Right renal pelvis (tissue), 4 donors: Measurements from ENCODE around the gene KDSR. TPM values are rescaled to one million over a fixed set of nuclear protein-coding genes. Genes with fewer than 3 reads are reported as not detected.
"Not testable (repeated sequence)": the region's sequence is repeated elsewhere in the genome, so short reads cannot be mapped to it uniquely, and the experiment has no call there.

Experiments
- DNase-seq, 4 donors: peaks; one replicate each; pipeline ENCODE4 v3.0.0-alpha.2; 2013; ENCODE audit warnings: low read depth in 4 of 4, low spot score in 3 of 4, missing footprints in 1 of 4
- polyA plus RNA-seq, 4 donors: library from polyadenylated mRNA; unstranded; fragments of 120-200 nt; gene quantifications; one replicate each; pipeline ENCODE4 v1.2.1, GENCODE V29; 2013; ENCODE audit not compliant: insufficient read length in 4 of 4

Gene KDSR
- polyA plus RNA-seq, 4 donors = 42.9 to 48.8 (median 47.9) TPM

DNA sequence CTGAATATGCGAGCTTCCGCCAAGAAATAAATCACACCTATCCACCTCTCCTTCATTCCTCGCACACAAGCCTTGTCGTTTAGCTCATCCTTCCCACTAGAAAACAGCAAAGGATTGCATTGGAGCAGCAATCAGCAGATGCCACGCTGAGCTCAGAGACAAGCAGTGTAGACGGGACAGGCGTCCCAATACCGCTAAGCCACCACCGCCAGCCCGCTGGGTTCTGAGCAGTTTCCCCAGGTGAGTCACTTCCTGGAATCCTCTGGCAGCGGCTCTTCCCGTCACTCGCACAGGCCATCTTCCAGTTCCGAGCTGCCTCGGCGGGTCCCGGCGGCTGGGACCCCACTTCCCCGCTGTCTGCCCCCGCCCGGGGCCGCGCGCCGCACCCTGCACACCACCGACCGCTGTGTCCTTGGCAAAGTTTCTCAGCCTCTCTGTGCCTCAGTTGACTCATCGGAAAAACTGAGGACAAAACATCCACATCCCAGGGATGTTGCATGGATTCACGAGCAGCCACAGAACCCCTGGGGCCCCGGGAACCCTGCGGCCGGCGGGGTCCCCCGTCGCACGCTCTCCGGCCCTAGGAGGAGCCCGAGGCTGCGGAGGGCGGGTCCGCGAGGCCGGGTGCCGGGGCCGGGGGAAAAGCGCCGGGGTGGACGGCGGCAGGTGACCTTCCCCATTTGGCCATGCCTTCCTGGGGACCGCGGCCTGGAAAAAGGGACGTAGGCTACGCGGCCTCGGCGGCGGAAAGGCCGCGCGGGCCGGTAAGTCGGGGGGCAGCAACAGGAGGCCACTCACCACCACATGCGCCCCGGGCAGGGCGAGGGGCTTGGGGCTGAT lies 573 bp downstream of the KDSR start:
- DNase-seq = peak in 2 of 4 donors; percentile 10 to 12

DNA sequence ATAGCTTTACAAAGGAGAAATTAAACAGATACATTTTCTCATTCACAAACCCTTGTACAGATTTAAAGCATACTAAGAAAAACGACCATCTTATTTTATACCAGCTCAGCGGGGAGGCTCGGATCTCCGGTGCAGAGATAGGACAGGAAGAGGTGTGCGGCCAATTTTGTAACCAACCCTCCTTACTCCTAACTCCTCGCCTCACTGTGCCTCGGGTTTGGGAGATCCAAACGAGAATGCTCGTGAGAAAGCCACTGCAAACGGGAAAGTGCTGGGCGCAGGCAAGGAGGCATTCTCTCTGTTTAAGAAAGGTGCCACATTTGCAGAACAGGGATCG lies 1.2 kb downstream of the KDSR start:
- peak in 1 of 4 donors; percentile 5 for DNase-seq

DNA sequence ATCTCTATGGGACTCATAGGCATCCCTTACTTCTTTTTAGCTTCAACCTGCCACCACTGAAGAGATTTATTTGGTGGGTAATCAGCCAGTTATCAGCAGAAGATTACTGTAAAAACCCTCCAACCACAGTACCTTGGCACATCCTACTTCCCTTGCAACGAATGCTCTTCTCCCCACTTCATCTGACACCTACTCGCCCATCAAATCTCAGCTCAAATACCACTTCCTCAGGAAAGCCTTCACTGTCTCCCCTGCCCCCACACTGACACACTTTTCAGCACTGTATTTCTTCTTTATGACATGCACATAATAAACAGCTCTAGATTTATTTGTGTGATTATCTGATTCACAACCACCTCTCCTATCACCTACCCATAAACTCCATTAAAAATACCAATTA lies 3.1 kb downstream of the KDSR start:
- no peak for DNase-seq

DNA sequence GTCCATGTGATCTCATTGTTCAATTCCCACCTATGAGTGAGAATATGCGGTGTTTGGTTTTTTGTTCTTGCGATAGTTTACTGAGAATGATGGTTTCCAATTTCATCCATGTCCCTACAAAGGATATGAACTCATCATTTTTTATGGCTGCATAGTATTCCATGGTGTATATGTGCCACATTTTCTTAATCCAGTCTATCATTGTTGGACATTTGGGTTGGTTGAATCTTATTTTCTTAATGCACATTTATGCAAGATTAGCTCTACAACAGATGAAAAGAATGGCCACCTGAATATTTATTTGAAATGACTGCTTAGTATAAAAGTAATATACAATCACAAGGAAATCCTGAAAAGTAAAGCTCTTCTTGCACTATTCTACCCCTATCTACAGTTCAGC lies 3.6 kb downstream of the KDSR start:
- DNase-seq = not testable (repeated sequence)

DNA sequence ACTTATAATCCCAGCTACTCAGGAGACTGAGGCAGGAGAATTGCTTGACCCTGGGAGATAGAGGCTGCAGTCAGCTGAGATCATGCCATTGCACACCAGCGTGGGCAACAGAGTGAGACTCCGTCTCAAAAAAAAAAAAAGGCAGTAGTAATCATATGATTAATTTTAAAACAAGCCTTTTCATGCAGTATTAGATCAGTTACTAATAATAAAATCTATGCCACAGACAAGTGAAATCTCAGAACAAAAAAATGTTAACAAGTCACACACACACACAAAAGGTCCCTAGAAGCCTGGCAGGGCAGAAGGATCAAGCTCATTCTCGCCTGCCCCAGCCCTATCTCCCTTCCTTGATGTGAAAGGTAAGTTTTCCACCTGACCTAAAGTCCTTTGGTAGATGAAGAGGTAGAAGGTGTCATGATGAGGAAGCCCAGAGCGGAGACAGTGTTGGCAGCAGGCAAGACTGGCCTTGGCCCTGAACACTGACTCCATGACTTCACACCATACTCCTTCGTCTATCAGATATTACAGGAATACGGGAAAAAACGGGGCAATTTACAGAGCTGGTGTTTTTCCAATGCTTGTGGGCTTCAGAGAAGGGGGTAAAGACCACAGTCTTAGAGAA lies 10.6 kb downstream of the KDSR start:
- no peak for DNase-seq

DNA sequence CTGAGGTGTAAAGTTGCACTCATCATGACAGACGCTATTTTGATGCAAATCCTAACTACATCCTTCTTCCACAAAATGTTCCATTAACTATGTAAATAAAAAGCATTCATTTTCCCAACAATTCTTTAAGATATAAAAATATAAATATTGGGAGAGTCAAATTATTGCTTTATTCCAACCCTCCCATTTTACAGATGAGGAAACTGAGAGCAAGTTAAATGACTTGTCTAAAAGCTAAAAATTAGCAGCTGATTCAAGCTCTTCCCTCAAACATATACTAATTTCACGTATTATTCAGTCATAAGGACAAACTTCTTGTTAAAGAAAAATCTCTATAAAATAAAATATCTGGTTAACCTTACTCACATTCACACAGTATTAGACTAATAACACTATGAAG lies 16.8 kb downstream of the KDSR start:
- DNase-seq = no peak

DNA sequence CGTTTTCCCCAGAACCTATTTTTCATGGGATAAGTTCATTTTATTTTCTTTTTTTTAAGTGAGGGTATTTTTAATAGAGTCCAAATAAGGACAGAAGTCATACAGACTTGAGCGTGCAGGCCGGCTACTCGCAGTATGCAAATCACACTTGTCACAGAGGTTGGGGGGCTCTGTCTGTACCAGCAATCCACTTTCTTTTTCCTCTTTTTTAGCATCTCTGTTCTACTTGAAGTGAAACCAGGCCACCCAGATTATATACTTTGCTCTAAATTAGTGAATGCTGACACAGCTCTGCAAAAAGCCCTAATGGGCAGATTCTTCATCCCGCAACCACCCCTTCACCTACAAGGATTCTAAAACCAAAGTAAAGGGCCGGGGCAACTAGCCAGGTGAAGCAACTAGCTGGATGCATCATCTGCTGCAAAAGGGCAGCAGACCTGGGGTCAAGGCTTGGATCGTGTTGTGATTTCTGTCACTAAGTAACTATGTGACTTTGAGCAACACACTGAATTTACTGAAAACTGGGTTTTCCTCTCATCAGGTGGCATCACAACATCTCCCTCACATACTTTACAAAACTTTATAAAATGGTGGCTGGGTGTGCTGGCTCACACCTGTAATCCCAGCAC lies 18.4 kb downstream of the KDSR start:
- no peak for DNase-seq

DNA sequence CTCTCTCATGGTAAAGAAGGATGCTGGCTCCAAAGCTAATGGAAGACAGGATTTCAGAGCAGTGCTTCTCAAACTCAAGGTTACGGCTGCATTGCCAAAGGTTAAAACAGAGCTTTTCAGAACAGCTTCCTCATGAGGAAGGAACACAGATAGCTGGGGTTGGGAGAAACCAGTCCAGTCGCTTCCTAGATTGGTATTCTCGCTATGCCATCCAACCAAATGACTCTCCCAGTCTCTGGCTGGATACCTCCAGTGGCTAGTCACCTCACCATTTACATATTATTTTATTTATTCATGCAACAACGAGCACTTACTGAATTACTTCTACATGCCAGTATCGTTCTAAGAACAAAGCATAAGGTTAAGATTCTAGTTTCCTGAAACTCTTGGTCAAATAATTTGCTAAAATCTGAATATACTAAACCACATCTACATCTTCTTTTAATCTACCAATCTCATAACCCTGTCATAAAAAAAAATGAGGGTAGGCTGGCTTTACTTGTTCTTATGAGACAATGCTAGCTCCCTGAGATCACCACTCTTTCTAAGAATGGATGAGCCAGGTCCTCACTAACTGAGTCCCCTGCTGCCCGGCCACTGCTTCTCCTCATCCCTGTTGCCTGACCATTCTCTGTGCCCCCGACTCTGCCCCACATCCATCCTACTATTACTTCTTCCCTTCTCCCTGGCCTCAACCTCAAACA lies 20.4 kb downstream of the KDSR start:
- no peak for DNase-seq

DNA sequence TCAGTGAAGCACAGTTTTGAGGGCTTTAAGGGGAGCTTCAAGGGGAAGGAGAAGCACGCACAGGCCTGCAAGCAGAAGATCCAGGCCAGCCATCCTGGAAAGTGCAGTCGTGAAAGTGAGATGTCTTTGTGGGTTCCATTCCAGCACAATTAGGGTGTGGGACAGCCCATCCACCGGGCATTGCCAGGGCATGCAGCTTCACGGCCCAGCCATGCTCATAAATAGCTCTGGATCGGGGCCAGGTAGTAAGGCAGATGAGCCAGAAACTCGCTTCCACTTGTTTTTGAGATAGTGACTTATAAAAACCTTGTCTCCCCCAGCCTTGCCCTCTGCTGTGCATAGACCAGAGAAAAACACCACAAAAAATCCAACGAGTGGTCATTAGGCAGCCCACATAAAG lies 21.0 kb downstream of the KDSR start:
- no peak for DNase-seq

DNA sequence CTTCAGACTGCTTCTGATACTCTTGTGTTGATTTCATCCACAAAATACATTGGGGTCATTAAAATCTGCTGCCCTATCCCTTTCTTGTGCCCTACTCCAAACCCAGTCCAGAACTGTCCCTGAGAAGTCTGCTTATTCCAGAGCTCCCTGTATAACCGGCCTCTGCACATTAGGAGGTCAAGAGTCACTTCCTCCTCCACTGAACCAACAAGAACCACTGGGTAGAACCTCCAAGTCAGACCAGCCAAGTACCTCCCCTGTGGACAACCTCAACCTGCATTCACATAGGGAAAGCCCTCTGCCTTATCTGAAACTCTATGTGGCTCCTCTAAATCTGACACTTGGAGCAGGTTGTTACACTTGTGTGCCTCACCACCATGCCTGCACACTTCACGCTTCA lies 22.1 kb downstream of the KDSR start:
- DNase-seq = no peak

DNA sequence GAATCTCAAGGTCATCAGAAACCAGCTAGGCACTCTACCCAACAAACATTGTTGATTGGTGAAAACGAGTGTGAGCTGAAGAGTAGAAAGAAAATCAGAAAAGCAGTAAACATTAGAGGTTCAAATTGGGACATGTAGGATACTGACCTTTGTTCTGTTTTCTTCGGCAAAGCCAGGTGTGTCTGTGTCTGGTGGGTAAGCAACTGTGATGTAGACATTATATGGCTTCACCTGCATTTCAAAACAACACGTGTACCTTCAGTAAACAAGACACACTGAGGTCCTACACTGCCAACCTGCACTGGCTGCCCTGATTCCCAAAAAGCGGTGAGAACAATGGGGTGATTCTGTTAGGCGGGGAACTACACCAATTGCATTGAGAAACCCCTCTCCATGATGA lies 22.7 kb downstream of the KDSR start:
- DNase-seq = no peak

DNA sequence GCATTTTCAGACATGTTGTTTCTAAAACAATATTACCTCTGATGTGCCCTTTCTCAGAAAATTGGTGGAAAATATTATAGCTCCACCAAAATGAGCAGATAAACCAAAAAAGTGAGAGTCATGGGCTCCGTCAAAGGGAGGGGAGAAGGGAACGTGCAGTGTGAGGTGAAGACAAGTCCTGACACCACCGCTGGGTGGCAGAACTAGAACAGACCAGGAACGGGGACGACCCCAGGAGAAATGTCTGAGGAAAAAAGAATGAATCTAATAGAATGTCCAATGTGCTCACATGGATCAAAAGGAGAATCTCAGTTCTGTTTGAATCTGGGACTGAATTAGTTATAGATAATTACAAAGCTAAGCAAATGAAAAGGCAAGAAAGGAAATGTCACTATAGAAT lies 24.8 kb downstream of the KDSR start:
- no peak for DNase-seq

DNA sequence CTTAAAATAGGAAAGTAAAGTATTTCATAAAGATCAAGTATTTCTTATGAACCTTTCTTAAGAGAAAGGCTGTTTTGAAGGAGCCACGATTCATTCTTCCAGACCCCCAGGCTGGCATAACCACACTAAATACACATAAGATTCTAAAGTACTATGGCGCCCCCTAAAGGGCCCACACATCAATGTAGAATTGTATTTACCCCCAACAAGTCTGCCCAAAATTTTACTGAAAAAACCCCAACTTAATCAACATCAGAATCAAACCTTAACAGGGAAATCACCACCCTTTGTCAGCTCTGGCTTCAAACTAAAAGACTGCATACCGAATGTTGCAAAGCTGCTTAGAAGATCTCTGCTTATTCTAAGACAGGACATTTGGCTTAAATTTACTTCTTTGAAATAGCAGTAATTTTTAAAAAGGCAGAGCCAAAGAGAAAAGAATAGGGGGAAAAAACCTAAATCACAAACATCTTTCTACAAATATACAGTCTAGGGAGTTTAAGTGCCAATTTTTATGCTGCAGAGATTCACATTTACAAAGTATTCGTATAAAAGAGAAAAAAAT lies 27.0 kb downstream of the KDSR start:
- DNase-seq = peak in 1 of 4 donors; percentile 16

DNA sequence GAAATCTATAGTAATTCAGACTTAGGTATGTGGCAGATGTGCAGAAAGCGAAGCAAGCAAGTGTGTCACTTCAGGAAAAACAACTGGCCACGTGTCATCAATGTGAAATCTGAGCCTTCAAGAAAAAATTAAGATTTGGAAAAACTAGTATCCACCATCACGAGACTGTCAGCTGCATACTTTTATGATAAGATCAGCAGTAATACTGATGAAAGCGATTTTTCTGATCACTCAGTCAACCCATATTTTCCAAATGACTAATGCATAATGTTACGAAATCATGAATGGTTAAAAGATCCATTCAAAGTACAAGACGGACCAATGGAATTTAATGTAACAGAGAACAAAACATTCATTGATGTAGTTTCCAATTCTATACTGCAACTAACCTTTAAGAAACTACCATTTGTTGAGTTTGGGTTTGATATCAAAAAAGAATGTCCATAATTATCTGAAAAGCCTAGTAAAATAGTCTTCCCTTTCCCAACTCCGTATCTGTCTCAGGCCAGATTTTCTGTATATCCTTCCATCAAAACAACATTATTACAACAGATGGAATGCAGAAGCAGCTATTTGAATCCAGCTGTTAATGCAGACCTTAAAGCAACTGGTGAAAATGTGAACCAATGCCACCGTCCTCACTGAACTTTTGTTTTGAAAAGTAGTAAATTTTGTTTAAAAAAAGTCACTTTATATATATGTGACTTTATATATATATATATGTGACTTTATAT lies 30.5 kb downstream of the KDSR start:
- DNase-seq = no peak

DNA sequence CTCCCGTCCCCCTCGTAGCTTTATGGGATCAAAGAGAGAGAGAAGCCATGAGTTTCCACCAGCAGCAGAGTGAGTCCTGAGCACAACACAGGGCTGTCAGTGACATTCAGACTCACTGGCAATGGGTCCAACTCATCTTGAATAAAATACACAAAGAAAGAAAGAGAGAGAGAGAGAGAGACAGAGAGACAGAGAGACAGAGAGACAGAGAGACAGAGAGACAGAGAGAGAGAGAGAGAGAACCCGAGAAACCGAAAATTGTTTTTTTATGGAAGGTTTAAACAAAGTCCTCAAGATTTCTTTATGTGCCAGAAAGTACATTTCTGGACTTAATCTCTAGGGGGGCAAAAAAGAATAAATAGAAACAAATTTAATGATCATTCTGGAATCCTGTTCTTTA lies 35.9 kb downstream of the KDSR start:
- no peak for DNase-seq

DNA sequence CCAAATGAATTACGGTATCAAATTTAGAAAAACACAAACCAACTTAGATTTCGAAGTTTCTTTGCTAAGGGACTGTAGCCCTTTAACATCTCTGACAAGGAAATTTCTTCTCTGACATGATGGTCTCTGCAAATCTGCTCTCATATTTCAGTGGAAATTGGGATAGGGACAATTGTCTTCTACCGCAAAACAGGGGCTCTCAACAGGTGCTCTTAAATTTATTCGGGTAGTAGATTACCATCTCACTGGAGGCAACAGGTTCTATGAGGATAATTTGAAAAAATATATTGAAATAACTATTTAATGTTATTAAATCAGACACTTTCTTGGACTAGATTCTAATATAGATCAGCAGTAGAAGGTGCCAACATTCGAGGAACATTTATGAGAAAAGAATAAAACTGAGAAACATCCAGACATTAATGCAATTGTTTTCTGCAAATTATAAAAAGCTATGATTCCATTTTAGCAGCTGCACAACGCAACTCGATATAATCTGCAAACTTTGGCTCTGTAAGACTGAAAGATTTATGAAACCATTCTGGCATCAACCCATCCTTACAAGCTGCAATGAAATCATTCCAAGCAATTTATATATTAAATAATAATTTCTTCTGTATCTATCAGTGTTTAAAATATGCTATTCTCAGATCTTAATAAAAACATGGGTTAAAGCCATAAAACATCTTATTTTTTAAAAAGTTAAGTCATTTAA lies 37.4 kb downstream of the KDSR start:
- no peak for DNase-seq

DNA sequence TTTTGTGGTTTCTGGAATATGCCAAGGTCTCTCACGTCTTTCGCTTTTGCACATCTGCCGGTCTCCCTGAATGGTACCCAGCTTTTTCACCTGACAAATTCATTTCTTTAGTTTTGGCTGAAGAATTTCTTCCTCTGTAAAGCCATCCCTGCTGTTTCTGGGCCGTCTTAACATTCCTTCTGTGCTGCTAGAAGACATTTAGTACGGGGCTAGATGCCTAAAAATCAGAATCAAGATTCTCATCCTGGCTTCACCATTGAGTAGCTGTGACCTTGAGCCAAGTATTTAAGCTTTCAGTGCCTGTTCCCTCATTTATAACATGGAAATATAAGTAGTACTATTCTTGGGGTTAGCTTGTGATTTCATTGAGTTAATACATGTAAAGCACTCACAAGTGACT lies 41.0 kb downstream of the KDSR start:
- DNase-seq = no peak

DNA sequence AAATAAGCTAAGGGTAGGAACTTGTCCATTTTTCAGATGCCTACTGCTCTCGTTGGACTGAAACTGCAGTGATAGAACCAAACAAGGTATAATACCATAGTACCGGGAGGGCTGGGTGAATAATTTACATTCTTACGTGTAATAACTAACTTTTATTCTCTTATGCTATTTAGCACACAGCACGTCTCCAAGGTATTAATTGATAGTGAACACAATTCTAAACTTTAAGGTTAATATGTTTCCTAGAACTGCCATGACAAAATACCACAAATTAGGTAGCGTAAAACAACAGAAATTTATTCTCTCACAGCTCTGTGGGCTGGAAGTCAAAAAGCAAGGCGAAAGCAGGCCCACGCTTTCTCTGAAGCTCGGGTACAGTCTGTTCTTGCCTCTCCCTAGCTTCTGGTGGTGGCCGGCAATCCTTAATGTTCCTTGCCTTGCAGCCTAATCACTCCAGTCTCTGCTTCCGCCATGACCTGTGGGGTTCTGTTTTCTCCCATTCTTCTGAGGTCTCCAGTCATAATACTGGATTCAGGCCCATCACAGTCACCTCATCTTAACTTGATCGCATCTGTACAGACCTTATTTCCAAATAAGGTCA lies 41.8 kb downstream of the KDSR start:
- DNase-seq = no peak

DNA sequence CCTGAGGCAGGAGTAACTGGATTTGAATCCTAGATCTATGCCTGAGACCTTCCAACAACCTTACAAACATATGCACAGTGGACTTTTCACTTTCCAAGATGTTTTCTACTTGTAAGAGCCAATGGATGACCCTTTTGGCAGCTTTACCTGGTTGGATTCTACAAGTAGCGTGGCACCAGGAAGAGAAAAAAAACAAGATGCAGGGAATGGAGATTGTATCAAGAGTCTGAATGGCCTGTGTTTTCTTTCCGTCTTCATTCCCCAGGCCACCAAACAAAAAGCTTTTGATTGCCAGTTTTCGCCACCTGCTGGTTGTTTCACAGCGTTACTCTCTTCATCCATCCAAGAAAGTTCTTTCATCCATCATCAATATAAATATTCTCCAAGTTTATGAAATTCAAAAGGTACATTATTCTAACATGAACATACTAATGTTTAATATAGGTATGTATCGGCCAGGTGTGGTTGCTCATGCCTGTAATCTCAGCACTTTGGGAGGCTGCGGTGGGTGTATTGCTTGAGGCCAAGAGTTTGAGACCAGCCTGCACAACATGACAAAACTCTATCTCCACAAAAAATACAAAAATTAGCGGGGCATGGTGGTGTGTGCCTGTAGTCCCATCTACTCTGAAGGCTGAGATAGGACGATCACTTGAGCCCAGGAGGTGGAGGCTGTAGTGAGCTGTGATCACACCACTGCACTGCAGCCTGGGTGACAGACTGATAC lies 43.9 kb downstream of the KDSR start:
- DNase-seq = no peak
